Astrocyte (in vitro differentiated cells and primary cell): Measurements from ENCODE around the gene AQR.

Experiments
- CTCF ChIP-seq: IDR thresholded peaks from 2 replicates; pipeline ENCODE4 v1.5.1; 2011; ENCODE audit warnings: low read depth, mild to moderate bottlenecking, inconsistent platforms, low read length, moderate library complexity; ENCODE audit not compliant: insufficient read depth
- EZH2 ChIP-seq: IDR thresholded peaks from 2 replicates; pipeline ENCODE4 v1.6.1; 2012; ENCODE audit warnings: mild to moderate bottlenecking, low read length, inconsistent platforms; ENCODE audit not compliant: insufficient read depth

- TF ChIP-seq CTCF (no peak), EZH2 (no peak)
Observed at GRCh38 chr15:34993877-34994276, 24.3 kb upstream of the AQR start.
